Measurements from ENCODE around the gene KIAA0586. TPM values are rescaled to one million over a fixed set of nuclear protein-coding genes. Genes with fewer than 3 reads are reported as not detected.

Gene KIAA0586
- total RNA-seq, 1 experiment from 2014 or later, result 20.9 TPM

GRCh38 chr14:58568322-58568721 is 140.8 kb downstream of the KIAA0586 start:
- TF ChIP-seq CTCF (conservative IDR thresholded peaks at IDR 0.05), result no peak
- Histone ChIP-seq H2AFZ (ENCODE audit: low read length) (no peak overlapping the region), H2BK12ac (ENCODE audit: insufficient read length, low read depth, low read length) (no peak overlapping the region), H3K4me1 (ENCODE audit: insufficient read depth, low read length) (peaks cover 2% of the 10 kb centered on the region; the same call in 1 of the 2 replicates), H2BK15ac (ENCODE audit: low read depth, low read length) (no peak overlapping the region), H2AK5ac (ENCODE audit: insufficient read length, low read length) (no peak overlapping the region), H2BK120ac (ENCODE audit: low read depth, low read length, poor library complexity, severe bottlenecking) (no peak overlapping the region), H3T11ph (ENCODE audit: low read length) (no peak overlapping the region), H2BK20ac (ENCODE audit: low read depth, low read length, poor library complexity, severe bottlenecking) (no peak overlapping the region), H2BK5ac (ENCODE audit: insufficient read length, low read length) (no peak overlapping the region), H4K20me1 (ENCODE audit: control insufficient read depth, insufficient read depth, insufficient read length) (no peaks in the 10 kb centered on the region), H3K14ac (ENCODE audit: insufficient read depth, low read length) (no peak overlapping the region), H3K23me2 (ENCODE audit: insufficient read length, low read depth, low read length, poor library complexity, severe bottlenecking) (no peaks in the 10 kb centered on the region), H3K9me3 (ENCODE audit: control insufficient read depth, low read depth, low read length) (no peaks in the 10 kb centered on the region), H4K91ac (ENCODE audit: insufficient read length, low read depth, low read length) (no peak overlapping the region), H3K79me2 (ENCODE audit: insufficient read depth, low read length) (no peaks in the 10 kb centered on the region), H4K8ac (replicated peaks; ENCODE audit: insufficient read length, low read depth, low read length) (no peak overlapping the region), H4K5ac (ENCODE audit: insufficient read length, low read depth, low read length) (no peak overlapping the region), H3K4me2 (ENCODE audit: insufficient read depth, insufficient read length, low read length) (no peak overlapping the region), H3K23ac (ENCODE audit: insufficient read length, low read depth, low read length) (no peak overlapping the region), H3K27ac (ENCODE audit: insufficient read length, low read depth, low read length) (no peak overlapping the region), H3K56ac (ENCODE audit: insufficient read length, low read depth, low read length) (no peak overlapping the region), H3K79me1 (ENCODE audit: insufficient read depth, low read depth, low read length, poor library complexity, severe bottlenecking) (no peaks in the 10 kb centered on the region), H3K4ac (ENCODE audit: low read depth, low read length) (no peak overlapping the region), H3K18ac (ENCODE audit: insufficient read length, low read depth, low read length) (no peak overlapping the region), H3K9ac (ENCODE audit: extremely low read depth, insufficient read length, low read length) (no peak overlapping the region), H3K27me3 (ENCODE audit: insufficient read depth, low read length) (no peaks in the 10 kb centered on the region)
- no CpG with 5 or more reads among the region's 3 CpGs for WGBS (ENCODE audit: extremely low coverage, insufficient read length, low lambda C conversion rate)
- no peak overlapping the region for H3K27ac Mint-ChIP-seq
- no peak for DNase-seq
- peaks cover 8 to 9% of the 10 kb centered on the region in 2 experiments; a peak in 3 of 4 replicates for H3K4me1 Mint-ChIP-seq
- no peak overlapping the region for H3K4me3 Mint-ChIP-seq
- H3K27me3 Mint-ChIP-seq (ENCODE audit: low read depth), result no peaks in the 10 kb centered on the region
- no peaks in the 10 kb centered on the region for H3K9me3 Mint-ChIP-seq
- no peaks in the 10 kb centered on the region for H3K36me3 Mint-ChIP-seq (ENCODE audit: insufficient read depth in 1 of 3, low read depth in 3 of 3)
